GM21526 (cell line): ENCODE measurements around the gene TENT4A.

Source experiments
- ATAC-seq: cut with Tn5 transposase; IDR thresholded peaks from one replicate; pipeline ENCODE4 v1.9.1; 2021; ENCODE audit warnings: moderate library complexity; ENCODE audit not compliant: unreplicated experiment, low FRiP score

TENT4A gene

DNA sequence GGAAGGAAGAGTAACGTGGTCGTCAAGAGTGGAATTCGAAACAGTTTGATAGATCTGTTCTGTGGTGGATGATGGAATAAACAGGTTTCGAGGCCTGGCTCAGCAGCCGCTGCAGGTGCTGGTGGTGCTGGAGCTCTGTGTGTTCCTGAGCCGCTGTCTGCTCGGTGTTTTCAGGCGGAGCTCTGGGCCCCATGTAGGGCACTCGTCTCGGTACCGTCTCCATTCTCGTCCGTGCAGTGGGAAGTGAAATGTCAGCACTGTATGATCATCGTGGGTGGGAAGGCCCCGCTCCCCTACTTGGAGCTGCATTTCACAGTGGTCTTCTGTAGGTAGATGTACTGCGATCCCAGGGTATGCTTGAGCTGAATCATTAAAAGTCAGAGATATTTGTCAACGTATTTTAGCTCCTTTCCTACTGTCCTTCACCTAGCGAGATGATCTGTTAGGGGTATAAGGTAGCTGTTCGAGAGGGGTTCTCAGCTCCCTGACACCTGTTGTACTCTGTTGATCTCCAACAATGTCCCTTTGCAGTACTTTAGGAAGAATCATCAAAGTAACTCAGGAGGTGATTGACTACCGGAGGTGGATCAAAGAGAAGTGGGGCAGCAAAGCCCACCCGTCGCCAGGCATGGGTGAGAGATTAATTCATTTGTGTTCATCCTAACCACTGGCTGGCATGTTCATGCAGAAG lies 35.9 kb downstream of the TENT4A start:
- ATAC-seq, result no peak

- ATAC-seq, result no peak
Observed at GRCh38 chr5:6750142-6750840, 37.1 kb downstream of the TENT4A start.

GRCh38 chr5:6750951-6751685 lies 37.9 kb downstream of the TENT4A start:
- ATAC-seq, result no peak

DNA sequence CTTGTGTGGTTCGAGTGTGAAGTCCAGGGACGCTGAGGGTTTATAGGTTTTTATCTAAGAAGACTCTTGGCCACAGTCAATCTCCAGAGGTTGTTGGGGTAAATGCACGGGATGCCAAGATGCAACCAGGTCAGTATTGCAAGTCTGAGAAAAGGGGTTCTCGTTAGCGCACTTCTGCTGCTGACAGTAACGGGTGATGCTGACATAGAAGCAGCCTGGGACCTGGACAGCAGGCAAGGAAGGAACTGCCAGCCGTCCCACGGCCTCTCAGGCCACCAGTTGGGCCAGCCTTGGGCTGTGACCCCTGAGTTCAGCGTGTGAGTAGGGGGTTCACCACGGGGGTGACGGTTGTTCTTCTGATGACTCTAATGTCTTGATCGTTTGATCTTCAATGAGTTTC lies 39.0 kb downstream of the TENT4A start:
- ATAC-seq, result no peak

DNA sequence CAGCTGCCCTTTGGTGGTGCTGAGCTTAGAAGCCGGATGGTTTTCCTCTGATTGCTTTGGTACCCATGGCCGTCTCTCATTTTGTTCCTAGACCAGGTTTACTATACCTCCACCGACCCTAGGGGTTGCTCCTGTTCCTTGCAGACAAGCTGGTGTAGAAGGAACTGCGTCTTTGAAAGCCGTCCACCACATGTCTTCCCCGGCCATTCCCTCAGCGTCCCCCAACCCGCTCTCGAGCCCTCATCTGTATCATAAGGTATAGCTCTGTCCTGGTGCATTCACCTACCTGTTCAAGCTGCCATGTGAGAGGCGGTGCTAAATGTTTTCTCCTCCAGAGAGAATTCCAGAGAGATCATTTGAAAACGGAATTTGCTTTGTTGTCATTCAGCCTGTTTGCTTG lies 39.5 kb downstream of the TENT4A start:
- no peak for ATAC-seq

GRCh38 chr5:6753851-6754250 lies 40.6 kb downstream of the TENT4A start:
- no peak for ATAC-seq

DNA sequence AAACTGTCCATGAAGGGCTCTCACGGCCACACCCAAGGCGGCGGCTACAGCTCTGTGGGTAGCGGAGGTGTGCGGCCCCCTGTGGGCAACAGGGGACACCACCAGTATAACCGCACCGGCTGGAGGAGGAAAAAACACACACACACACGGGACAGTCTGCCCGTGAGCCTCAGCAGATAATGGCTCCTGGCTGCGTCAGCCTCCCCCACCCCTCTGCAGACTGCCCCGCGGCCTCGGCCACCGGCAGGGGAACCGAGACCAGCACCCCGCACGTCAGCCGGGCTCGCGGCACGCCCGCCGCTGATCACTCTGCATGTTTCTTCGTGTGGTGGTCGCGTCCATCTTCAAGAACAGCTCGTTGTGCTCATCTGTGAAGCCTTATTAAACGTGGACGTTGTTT lies 41.5 kb downstream of the TENT4A start:
- ATAC-seq, result no peak

GRCh38 chr5:6755519-6755918 lies 42.3 kb downstream of the TENT4A start:
- no peak for ATAC-seq

DNA sequence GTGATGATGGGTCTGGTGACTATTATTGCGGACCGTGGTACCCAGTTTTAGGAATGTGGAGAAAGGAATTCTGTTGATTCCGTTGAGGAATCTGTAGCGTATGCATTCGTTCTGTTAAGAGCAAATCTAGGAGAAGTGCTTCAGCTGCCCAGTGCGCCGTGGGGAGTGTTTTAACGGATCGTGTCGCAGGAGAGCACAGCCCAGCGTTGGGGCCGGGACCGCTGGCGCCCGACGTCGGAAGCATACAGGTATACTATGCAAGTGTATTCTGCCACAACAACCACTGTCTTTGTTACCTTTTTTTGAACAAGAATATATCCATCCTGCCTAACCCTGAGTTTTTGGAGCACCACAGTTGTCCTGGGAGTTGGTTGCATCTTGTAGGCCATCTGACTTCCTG lies 42.7 kb downstream of the TENT4A start:
- no peak for ATAC-seq

DNA sequence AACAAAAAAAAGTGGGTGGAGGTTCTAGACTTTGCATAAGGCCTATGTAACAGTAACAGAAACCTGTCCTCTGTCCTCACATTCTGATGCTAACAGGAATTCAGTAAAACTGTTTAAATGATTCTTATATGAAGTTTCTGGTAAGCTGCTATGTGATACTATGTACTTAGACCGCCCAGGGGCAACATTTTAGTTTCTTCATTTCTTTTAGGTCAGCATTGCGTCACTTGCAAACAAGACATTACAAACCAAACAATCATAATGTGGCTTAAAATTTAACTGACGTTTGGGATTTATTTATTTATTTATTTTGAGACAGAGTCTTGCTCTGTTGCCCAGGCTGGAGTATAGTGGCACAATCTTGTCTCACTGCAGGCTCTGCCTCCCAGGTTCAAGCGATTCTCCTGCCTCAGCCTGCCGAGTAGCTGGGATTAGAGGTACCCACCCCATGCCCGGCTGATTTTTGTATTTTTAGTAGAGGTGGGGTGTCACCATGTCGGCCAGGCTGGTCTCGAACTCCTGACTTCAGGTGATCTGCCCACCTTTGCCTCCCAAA lies 44.3 kb downstream of the TENT4A start:
- no peak for ATAC-seq

DNA sequence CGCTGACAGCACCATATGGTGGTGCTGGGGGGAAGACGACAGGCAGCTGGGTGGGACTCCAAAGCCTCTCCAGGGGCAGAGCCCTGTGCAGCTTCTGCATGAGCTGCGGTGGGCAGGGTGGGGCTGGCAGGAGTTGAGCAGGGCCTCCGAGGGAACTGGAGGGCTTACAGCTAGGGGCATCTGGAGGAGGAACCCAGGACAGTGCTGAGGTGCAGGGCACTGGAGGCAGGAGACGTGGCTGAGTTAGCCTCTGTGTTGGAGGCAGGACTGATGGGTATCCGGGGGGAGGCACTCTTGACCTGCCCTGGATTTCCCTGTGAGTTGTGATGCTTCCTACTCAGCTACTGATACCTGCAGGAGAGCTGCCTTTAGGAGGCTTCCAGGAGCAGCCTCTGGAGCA lies 45.0 kb downstream of the TENT4A start:
- ATAC-seq, result no peak

GRCh38 chr5:6758706-6759105 lies 45.5 kb downstream of the TENT4A start:
- ATAC-seq, result no peak

GRCh38 chr5:6759401-6759800 lies 46.2 kb downstream of the TENT4A start:
- ATAC-seq, result no peak

DNA sequence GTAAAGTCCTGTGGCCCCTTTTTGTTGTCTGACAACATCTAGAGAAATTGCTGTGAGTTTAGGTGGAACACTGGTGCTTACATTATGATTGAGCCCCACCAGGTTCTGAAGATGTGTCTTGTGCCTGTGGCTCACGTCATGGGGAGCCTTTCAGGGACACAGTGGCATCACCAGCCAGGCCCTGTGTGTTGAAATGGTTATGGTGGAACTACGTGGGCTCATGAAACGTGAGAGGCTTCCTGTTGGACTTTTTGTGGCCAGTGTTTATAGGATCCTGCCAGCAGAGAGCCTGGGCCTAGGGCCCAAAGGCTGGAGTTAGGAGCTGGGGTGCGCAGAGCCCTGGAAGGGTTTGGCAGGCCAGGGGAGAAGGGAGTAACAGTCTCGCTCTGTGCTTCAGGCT lies 46.8 kb downstream of the TENT4A start:
- ATAC-seq, result no peak

- no peak for ATAC-seq
Observed at GRCh38 chr5:6760686-6761085, 47.5 kb downstream of the TENT4A start.

GRCh38 chr5:6761333-6761732 lies 48.1 kb downstream of the TENT4A start:
- no peak for ATAC-seq

DNA sequence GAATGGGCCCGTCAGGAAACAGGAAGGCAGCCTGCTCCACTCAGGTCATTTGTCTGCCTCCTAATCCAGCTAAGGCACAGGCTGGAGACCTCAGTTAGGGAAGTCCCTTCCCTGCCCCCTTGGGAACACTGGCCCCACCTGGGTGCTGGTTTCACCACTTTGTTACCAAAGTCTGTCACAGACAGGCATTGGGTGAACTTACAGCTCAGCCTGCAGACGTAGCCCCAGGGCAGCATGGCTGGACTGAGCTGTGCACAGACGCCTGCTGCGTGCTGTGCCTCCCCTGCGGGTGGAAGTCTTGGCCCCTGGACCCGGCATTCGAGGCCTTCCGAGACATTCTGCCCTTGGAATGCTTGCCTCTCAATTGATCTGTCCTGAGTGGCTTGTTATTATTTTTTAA lies 48.9 kb downstream of the TENT4A start:
- ATAC-seq, result no peak

DNA sequence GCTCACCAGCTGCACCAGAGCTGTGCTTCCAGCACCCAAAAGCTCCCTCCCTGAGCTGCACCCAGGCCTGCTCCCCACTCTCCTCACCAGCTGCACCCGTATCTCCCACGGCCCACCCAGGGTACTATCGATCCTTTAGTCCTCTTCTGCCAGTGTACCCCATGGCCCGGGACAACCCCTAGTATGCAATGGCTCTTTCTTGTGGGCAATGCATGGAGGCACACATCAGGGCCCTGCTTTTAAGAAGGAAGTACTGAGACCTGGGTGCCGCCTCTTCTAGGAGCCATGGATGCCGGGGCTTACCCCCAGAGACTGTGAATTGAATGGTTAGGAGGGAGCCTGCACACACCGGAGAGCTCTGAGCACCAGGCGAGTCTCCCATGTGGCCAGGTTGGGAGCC lies 49.5 kb downstream of the TENT4A start:
- ATAC-seq, result no peak

GRCh38 chr5:6763191-6763590 lies 50.0 kb downstream of the TENT4A start:
- no peak for ATAC-seq

DNA sequence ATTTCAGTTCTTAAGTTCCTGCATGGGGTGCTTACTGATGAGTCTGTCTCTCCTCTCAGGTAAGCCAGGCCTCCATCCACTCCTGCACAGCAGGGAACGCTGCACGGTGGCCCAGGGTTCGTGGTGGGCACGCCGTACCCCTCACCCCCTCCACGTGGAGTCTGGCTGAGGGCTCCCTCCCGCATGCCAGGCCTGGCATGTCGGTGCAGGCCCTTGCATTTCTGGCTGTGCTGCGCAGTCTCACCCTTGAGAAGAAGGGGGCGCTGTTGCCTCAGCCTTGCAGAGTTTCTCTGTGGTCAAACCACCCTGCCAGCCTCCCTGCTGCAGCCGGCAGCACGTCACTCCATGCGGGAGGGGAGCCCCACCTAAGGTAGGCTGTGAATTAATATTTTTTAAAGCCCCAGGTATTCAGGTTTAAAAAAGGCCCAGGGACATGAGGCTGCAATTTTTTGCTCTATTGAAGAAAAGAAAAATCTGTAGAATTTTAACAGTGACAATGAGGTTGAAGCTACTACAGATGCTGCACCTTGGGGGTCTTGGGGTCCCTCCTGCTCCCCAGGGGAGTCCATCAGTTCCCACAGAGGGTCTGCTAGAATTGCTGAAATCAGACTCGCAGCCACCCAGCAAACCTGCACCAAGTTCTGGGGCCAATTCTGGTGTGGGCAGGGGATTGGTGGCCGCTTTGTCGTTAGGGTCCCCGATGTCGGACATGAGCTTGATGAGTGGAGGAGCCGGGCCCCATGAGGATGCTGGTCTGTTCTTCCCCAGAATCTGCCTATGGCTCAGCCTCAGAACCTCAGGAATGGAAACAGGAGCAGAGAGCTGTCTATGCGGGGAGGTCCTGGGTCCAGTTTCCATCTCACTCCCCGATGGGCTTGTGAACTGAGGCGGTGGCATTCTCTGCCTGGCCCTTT lies 52.6 kb downstream of the TENT4A start:
- ATAC-seq, result peak; percentile 80
